Ascending aorta (tissue), 2 donors: ENCODE results near the gene ACY1. TPM values are rescaled to one million over a fixed set of nuclear protein-coding genes. Genes with fewer than 3 reads are reported as not detected.
A peak's percentile ranks its signal among the peaks of the same experiment; 100 is the strongest.

ENCODE experiments used
- DNase-seq, 2 donors: peaks; one replicate each; pipeline ENCODE4 v3.0.0-alpha.2; 2019; ENCODE audit warnings: low spot score in 2 of 2
- H3K27ac ChIP-seq, 2 donors: fragments of 200-600 bp; sonication (generic); one replicate each; pipeline ENCODE4 v1.5.1; 2016 to 2017; ENCODE audit warnings: mild to moderate bottlenecking in 1 of 2
- H3K27me3 ChIP-seq: fragments of 200-600 bp; sonication (generic); one replicate; pipeline ENCODE4 v1.5.1; 2017
- H3K36me3 ChIP-seq, 2 donors: fragments of 200-600 bp; sonication (generic); one replicate each; pipeline ENCODE4 v1.5.1; 2016
- H3K4me1 ChIP-seq, 2 donors: fragments of 200-600 bp; sonication (generic); one replicate each; pipeline ENCODE4 v1.5.1; 2016 to 2017; ENCODE audit warnings: mild to moderate bottlenecking in 1 of 2
- H3K4me3 ChIP-seq, 2 donors: fragments of 200-600 bp; sonication (generic); one replicate each; pipeline ENCODE4 v1.5.1; 2016 to 2017; ENCODE audit warnings: mild to moderate bottlenecking in 1 of 2
- H3K9me3 ChIP-seq, 2 donors: fragments of 200-600 bp; sonication (generic); one replicate each; pipeline ENCODE4 v1.5.1; 2016
- CTCF ChIP-seq, 3 experiments: fragments of 200-600 bp in 2 of 3; fragments of 450-650 bp in 1 of 3; sonication (generic) in 2 of 3; IDR thresholded peaks; one replicate each; pipeline ENCODE4 v1.5.1; 2016 to 2019; ENCODE audit warnings: antibody characterized with exemption in 3 of 3, mild to moderate bottlenecking in 1 of 3, moderate library complexity in 1 of 3
- intact Hi-C: fragments of 100-400 bp; cut with DNase I; formaldehyde crosslinking; loops from one replicate; pipeline ENCODE4 v1.15.1; 2023
- total RNA-seq: library from RNA; depleted of rRNA; stranded (reverse); fragments of >200 nt; gene quantifications from one replicate; pipeline ENCODE4 v1.1.0, GENCODE V29; 2016

Gene ACY1
- total RNA-seq, 1 donor from 2014 or later: 94.0 TPM

GRCh38 chr3:51937014-51937413 lies 46.3 kb upstream of the ACY1 start:
- H3K9me3 ChIP-seq: no peaks in the 10 kb centered on the region
- peak in 1 of 2 donors; percentile 52 for DNase-seq
- H3K4me1 ChIP-seq: peaks cover 0 to 10% of the 10 kb centered on the region in 2 donors
- H3K36me3 ChIP-seq: peaks cover 48 to 67% of the 10 kb centered on the region in 2 donors
- no peaks in the 10 kb centered on the region for H3K27me3 ChIP-seq
- H3K27ac ChIP-seq: no peak overlapping the region
- TF ChIP-seq CTCF (IDR thresholded peaks at IDR 0.05): no peak
- intact Hi-C loops: no loop called here
- no peak overlapping the region for H3K4me3 ChIP-seq

- H3K36me3 ChIP-seq: peaks cover 46 to 61% of the 10 kb centered on the region in 2 donors
- peak in 1 of 2 donors; percentile 61 for DNase-seq
- intact Hi-C loops: no loop called here
Measured at GRCh38 chr3:51937611-51938450, 45.5 kb upstream of the ACY1 start.

DNA sequence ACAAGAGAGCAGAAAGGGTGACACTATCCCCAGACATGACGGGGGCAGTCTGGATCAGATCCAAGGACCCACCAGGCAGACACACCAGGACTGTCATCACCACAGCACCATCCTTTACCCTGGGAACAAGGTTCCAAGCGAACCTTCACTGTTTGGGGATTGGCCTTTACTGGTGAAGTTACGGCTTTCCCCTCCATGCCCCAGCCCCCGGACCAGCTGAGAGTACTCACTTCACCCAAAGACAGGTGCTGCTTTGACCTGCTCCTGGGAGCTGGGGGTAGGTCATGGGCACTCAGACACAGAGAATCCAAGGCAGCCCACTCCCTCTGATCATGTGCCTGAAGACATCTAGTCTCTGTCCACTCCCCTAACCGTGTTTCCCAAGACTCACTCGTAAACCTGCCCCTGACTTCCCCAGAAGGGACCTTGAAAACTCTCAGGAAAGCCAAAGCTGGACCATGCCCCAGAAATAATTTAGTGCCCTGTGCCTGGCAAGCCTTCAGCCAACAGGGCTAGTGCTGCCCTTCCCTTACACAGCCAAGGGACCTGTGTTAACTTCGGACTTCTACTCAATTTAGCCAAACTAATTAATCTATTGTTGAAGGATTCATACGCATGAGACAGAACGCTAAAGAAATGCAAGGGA lies 44.4 kb upstream of the ACY1 start:
- DNase-seq: peak in 1 of 2 donors; percentile 49
- no peak overlapping the region for H3K27ac ChIP-seq
- H3K36me3 ChIP-seq: peaks cover 37 to 50% of the 10 kb centered on the region in 2 donors
- H3K9me3 ChIP-seq: no peaks in the 10 kb centered on the region
- intact Hi-C loops: no loop called here
- no peak for TF ChIP-seq CTCF (IDR thresholded peaks at IDR 0.05)
- no peaks in the 10 kb centered on the region for H3K27me3 ChIP-seq
- no peak overlapping the region for H3K4me3 ChIP-seq
- peaks cover 14 to 23% of the 10 kb centered on the region in 2 donors for H3K4me1 ChIP-seq

More at GRCh38 chr3:51937611-51938450, 45.5 kb upstream of the ACY1 start:
- Histone ChIP-seq H3K27ac (no peak overlapping the region), H3K4me3 (no peak overlapping the region), H3K4me1 (peaks cover 7 to 16% of the 10 kb centered on the region in 2 donors), H3K9me3 (no peaks in the 10 kb centered on the region), H3K27me3 (no peaks in the 10 kb centered on the region)
- TF ChIP-seq CTCF (IDR thresholded peaks at IDR 0.05): no peak

GRCh38 chr3:51940648-51941462 lies 42.5 kb upstream of the ACY1 start:
- Histone ChIP-seq H3K27me3 (no peaks in the 10 kb centered on the region), H3K4me3 (peak overlapping the region; percentile 77 to 91), H3K4me1 (peaks cover 14 to 23% of the 10 kb centered on the region in 2 donors), H3K27ac (peak overlapping the region in 1 of 2 donors; percentile 69), H3K9me3 (no peaks in the 10 kb centered on the region), H3K36me3 (peaks cover 18 to 31% of the 10 kb centered on the region in 2 donors)
- TF ChIP-seq CTCF (IDR thresholded peaks at IDR 0.05): no peak
- DNase-seq: peak in 1 of 2 donors; percentile 59
- intact Hi-C loops: loop anchor here (10.0 kb wide), 2 partner anchors 556 to 764 kb away; partner anchors contain the start of genes GLT8D1, MANF and SPCS1

DNA sequence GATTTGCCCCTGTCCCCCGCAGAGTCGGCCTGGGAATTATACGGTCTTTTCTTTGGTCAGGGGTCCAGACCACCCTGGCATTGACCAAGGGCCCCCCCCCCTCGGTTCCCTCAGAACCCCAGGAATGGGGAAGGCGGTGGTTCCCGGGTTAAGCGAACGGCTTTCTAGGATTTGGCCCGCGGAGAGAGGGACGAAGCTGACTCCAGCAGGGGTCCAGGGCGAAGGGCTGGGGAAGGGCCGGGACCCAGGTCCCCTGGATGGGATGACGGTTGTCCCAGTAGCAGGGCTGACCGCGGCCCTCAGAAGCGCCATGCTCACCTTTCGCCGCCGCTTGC lies 41.9 kb upstream of the ACY1 start:
- intact Hi-C loops: loop anchor here (10.0 kb wide), 2 partner anchors 557 to 763 kb away; partner anchors contain the start of genes GLT8D1, MANF and SPCS1
- Histone ChIP-seq H3K4me3 (peak overlapping the region; percentile 77 to 91), H3K36me3 (peaks cover 12 to 25% of the 10 kb centered on the region in 2 donors), H3K27ac (peak overlapping the region; percentile 59 to 69), H3K4me1 (peaks cover 14 to 23% of the 10 kb centered on the region in 2 donors), H3K27me3 (no peaks in the 10 kb centered on the region), H3K9me3 (no peaks in the 10 kb centered on the region)
- TF ChIP-seq CTCF (IDR thresholded peaks at IDR 0.05): no peak
- no peak for DNase-seq
